ENCODE results near the gene EIF2AK2.

- no peak for TF ChIP-seq EP300 (IDR thresholded peaks at IDR 0.05; ENCODE audit: borderline replicate concordance)
- TF ChIP-seq TEAD4 (IDR thresholded peaks at IDR 0.05), result no peak
- TF ChIP-seq, protein P1, sequence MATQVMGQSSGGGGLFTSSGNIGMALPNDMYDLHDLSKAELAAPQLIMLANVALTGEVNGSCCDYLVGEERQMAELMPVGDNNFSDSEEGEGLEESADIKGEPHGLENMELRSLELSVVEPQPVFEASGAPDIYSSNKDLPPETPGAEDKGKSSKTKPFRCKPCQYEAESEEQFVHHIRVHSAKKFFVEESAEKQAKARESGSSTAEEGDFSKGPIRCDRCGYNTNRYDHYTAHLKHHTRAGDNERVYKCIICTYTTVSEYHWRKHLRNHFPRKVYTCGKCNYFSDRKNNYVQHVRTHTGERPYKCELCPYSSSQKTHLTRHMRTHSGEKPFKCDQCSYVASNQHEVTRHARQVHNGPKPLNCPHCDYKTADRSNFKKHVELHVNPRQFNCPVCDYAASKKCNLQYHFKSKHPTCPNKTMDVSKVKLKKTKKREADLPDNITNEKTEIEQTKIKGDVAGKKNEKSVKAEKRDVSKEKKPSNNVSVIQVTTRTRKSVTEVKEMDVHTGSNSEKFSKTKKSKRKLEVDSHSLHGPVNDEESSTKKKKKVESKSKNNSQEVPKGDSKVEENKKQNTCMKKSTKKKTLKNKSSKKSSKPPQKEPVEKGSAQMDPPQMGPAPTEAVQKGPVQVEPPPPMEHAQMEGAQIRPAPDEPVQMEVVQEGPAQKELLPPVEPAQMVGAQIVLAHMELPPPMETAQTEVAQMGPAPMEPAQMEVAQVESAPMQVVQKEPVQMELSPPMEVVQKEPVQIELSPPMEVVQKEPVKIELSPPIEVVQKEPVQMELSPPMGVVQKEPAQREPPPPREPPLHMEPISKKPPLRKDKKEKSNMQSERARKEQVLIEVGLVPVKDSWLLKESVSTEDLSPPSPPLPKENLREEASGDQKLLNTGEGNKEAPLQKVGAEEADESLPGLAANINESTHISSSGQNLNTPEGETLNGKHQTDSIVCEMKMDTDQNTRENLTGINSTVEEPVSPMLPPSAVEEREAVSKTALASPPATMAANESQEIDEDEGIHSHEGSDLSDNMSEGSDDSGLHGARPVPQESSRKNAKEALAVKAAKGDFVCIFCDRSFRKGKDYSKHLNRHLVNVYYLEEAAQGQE (IDR thresholded peaks at IDR 0.05; ENCODE audit: low read depth), result no peak
- TF ChIP-seq FOXM1 (IDR thresholded peaks at IDR 0.05; ENCODE audit: borderline replicate concordance, low read depth), result no peak
- no peak for TF ChIP-seq NFIC (IDR thresholded peaks at IDR 0.05)
- no peak for TF ChIP-seq CREB1 (IDR thresholded peaks at IDR 0.05; ENCODE audit: low read depth)
- no peak for TF ChIP-seq RAD21 (IDR thresholded peaks at IDR 0.05; ENCODE audit: low read depth)
- no peak for TF ChIP-seq CEBPB (IDR thresholded peaks at IDR 0.05)
- TF ChIP-seq YY1 (IDR thresholded peaks at IDR 0.05; ENCODE audit: low read depth), result no peak
- no peak for TF ChIP-seq TAF1 (IDR thresholded peaks at IDR 0.05; ENCODE audit: low read depth)
- TF ChIP-seq, protein P2, sequence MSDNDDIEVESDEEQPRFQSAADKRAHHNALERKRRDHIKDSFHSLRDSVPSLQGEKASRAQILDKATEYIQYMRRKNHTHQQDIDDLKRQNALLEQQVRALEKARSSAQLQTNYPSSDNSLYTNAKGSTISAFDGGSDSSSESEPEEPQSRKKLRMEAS (IDR thresholded peaks at IDR 0.05), result no peak
These were observed 31.4 kb downstream of the EIF2AK2 start for GRCh38 chr2:37125416-37125815.
